GM21786 (cell line): Measurements from ENCODE around the gene PTPRR.

Experiments used
- ATAC-seq: cut with Tn5 transposase; IDR thresholded peaks from one replicate; pipeline ENCODE4 v1.9.1; 2021; ENCODE audit not compliant: unreplicated experiment

The PTPRR gene

DNA sequence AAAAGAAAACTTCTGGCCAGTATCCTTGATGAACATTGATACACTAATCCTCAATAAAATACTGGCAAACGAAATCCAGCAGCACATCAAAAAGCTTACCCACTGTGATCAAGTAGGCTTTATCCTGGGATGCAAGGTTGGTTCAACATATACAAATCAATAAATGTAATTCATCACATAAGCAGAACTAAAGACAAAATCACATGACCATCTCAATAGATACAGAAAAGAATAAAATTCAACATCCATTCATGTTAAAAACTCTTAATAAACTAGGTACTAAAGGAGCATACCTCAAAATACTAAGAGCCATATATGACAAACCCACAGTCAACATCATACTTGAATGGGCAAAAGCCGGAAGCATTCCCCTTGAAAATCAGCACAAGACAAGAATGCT, 211.5 kb downstream of the PTPRR start:
- no peak for ATAC-seq

- no peak for ATAC-seq
Measured at GRCh38 chr12:70706611-70707010, 213.9 kb downstream of the PTPRR start.

DNA sequence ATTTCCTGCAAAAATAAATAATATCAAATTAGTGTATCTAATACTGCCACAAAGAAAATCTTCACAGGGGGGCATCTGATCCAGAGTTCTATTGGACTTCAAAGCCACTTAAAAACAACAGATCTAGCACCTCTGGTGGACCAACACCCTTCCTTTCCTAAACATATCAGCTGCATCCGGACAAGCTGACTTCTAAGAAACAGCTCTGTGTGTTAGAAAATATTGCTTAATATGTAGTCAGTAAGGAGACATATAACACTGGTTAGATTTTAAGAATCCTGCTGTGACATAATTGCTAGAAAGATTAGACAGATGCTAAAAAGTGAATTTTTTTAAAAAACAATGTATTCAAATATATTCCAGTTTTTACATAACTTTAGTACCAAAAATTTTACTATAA, 222.2 kb downstream of the PTPRR start:
- ATAC-seq: no peak

GRCh38 chr12:70695361-70696023, 225.0 kb downstream of the PTPRR start:
- no peak for ATAC-seq

GRCh38 chr12:70692681-70693288, 227.8 kb downstream of the PTPRR start:
- ATAC-seq: no peak

GRCh38 chr12:70691018-70691672, 229.4 kb downstream of the PTPRR start:
- ATAC-seq: no peak

DNA sequence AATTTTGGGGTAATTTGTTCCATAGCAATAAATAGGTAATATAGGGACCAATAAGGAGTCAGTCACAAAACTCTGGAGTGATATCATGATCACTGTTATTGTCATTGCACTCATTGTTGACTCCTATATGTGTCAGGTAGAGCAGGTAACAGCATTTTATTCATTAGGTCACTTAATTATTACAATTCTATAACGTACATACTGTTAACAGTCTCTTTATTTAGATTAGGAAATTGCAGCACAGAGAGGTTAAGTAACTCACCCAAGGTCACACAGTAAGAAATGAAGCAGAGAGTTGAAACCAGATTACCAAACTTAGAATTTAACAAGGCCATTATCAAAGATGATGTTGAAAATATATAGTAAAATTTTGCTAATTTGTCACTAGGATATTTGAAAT, 233.6 kb downstream of the PTPRR start:
- ATAC-seq: no peak

DNA sequence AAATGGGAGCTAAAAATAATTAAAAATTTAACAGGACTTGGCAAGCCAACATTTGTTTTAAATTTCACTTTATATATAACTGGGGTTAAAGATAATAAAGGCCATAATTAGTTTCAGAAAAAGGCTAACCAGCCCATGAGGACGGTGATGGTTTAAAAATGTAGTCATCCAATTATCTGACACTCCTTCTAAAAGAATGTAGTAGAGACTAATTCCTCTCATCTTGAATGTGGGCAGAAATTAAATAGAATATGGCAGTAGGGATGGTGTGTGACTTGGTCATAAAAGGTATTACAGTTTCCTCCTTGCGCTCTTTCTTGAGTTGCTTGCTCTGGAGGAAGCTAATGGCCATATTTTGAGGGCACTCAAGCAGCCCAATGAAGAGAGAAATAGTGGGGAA, 234.2 kb downstream of the PTPRR start:
- ATAC-seq: no peak

GRCh38 chr12:70683976-70684375, 236.6 kb downstream of the PTPRR start:
- ATAC-seq: no peak

- no peak for ATAC-seq
Measured at GRCh38 chr12:70671698-70672097, 248.8 kb downstream of the PTPRR start.

GRCh38 chr12:70670948-70671347, 249.6 kb downstream of the PTPRR start:
- ATAC-seq: no peak

DNA sequence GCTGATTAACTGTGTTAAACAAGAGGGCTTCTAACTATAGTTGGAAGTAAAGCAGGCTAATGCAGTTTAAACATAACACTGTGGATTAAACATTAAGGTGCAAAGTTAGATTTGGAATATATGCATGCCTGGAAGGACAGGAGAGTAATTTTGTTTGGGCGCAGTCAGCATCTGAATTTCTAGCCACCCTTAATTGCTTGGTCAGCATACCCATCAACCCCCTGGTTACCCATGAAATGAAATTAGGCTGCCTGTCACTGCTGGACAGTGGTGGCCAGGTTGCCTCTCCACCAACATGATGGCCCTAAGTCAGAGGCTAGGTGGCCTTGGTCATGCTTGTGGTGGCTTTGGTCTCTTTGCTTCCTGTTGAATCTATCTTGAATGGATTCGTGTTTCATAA, 253.3 kb downstream of the PTPRR start:
- ATAC-seq: no peak

DNA sequence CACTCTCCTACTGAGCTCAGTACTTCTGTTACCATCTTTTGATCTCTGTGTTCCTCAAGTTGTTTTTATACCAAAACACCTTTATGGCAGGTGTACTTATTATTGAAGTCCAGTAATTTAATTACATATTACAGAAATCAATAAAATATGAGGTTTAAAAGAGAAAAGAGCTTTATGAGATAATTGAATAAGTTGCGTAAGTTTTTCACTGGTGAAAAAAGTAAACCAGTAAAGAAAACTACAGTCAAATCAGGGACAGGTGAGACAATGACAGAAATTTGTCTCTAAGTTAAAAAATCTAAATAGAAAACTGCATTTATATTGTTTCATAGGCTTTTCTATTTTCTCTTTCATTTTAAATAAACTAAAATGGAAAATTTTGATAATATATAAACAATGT, 254.2 kb downstream of the PTPRR start:
- ATAC-seq: no peak

GRCh38 chr12:70664465-70664881, 256.1 kb downstream of the PTPRR start:
- ATAC-seq: no peak

DNA sequence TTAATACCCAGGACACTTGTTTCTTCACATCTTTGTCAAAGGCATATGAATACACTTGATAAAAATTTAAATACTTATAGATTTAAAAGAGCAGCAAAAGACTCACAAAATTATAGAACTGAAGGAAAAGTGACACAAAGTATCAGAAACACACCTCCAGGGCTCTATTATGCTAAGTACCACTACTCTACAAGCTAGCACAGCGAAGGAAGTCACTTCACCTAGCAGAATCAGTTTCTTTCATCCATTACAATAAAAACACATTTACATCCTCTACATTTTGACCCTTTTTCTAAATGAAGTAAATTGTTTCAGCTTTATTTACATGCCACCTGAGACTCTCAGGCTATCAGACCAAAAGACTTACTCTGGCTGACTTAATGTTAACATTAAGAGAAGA, 256.7 kb downstream of the PTPRR start:
- no peak for ATAC-seq

- no peak for ATAC-seq
Measured at GRCh38 chr12:70661466-70662161, 258.9 kb downstream of the PTPRR start.

- no peak for ATAC-seq
Measured at GRCh38 chr12:70660620-70661219, 259.8 kb downstream of the PTPRR start.

DNA sequence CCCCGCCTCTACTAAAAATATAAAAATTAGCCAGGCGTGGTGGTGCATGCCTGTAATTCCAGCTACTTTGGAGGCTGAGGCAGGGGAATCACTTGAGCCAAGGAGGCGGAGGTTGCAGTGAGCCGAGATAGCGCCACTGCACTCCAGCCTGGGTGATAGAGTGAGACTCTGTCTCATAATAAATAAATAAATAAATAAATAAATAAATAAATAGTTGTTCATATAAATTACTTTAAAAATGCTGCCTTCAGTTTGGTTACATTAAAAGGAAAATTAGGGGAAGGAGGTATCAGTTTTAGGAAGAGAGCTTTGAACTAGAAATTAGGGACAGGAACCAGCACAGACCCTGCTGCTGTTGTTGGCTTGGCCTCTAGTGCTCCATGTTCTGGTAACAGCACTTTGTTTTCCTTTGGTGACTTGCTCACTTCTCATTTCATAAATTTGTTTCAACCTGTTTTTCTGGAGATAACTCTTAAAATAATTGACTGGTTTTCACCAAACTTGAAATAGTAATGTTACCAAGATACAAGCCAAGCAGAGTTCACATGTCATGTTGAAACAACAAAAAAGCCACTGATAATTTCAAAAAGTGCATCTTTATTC, 260.4 kb downstream of the PTPRR start:
- no peak for ATAC-seq

DNA sequence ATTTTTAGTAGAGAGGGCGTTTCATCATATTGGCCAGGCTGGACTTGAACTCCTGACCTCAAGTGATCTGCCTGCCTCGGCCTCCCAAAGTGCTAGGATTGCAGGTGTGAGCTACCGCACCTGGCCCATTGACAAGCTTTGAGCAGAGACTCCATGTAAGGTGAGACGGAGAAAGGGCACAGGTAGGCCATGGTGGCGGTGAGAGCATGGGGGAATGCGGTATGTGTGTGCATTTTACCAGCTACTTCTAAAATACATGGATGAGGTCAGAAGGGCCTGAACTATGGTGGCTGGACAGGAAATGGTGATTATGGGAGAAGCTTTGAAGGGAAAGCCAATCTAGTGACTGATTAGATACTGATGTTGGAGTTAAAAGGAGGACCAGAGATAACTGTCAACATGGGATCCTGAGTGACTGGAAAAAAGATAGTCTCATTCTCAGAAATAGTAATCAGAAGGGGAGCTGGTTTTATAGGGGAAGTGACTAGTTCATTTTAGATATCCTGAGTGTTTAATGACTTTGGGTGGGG, 261.4 kb downstream of the PTPRR start:
- ATAC-seq: no peak

DNA sequence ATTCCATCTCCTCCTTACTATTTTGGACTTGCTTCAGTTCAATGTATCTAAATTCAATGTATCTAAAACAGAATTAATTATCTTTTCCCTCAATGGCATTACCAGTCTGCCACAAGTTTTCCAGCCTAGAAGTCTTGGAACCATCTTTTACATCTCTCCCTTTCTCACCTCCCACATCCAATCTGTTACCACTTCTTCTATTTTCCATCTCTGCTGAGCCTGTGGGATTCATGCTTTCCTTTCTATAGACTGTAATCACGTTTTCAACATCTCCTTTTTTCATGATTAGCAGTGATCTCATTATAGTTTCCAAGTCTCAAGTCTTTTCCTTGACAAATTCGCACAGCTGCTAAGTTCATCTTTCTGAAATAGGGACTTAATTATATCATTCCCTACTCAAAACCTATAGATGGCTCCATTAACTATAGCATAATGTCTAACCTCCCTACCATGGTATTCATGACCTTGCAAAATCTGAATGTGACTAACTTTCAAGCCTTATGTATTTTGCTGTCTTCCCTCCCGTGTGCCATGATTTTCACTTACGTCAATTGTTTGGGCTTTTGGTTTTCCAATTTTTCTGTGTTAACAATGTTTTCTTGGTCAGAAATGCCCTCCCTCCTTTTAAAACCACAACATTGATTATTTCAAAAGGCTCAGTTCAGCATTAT, 262.8 kb downstream of the PTPRR start:
- no peak for ATAC-seq
